Embryonic facial prominence (tissue), 1 donor: ENCODE data around the gene MED10.

Experiments
- DNase-seq: peaks from one replicate; pipeline ENCODE4 v3.0.0-alpha.2; 2016; ENCODE audit errors: extremely low spot score

The MED10 gene

DNA sequence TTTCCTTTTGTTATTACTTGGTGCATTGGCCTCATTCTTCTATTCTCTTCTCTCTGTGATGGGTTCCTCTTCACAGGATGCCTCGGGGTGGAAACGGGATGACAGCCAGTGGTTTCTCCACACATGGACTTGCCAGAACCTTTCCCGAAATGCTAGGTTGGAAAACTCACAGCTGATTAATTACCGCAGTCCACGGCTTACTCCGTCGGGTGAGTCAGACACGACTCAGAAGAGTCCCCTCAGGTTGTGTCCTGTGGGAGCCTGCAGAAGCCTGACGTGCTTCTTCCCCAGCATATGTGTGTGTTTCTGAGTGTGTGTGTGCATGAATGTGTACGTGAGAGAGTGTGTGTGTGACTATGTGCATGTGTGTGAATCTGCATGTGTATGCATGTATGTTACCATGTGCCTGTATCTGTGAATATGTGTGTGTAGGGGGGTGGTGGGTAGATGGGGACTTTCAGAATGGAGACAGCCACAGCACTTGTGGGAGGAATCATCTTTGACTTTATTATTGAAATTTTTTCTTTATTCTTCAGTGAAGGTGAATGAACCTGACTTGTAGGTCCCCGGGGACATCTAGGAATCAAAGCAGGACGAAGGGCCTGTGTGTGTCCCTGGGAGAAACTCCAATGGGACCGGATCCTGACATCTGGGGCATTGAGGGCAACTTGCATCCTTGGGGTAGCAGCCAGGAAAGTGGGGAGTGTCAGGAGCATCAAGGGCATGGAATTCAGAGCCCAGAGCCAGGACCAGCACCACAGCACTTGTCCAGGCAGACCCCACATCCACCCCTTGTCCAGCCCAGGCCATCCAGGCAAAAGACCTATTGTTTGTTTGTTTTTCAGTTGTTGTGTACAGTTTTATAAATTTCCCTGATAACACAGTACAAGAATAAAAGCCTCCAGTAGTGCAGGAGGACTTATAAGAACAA lies 21.9 kb upstream of the MED10 start:
- DNase-seq = no peak

DNA sequence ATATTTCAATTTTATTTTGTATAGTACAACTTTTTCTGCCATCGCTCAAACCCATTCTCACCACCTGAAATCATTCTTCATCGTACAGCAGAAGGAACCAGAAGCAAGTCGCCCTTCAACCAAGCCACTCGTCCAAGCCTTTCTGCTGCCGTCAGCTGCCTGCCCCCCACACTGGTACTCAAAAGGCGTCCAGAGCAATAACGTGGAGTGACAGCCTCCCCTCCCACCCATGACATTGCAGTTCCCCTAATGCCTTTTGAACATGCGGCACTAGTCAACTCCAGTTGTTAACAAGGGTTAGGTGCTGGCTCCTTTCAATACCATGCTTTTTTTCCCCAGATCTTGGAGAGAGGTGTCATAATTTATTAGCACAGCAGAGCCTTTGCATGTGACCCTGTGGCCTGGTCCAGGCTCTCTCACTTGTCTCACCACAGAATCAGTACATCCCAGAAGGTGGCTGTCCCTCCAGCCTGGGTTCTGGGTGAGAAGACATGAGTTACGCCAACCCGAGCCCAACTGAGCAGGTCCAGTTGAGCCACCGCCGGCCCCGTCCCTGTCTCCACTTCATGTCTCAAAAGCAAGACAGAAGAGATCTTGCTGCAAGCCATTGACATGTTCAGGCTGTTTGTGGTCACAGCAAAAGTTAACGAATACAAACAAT lies 20.4 kb upstream of the MED10 start:
- DNase-seq = no peak

DNA sequence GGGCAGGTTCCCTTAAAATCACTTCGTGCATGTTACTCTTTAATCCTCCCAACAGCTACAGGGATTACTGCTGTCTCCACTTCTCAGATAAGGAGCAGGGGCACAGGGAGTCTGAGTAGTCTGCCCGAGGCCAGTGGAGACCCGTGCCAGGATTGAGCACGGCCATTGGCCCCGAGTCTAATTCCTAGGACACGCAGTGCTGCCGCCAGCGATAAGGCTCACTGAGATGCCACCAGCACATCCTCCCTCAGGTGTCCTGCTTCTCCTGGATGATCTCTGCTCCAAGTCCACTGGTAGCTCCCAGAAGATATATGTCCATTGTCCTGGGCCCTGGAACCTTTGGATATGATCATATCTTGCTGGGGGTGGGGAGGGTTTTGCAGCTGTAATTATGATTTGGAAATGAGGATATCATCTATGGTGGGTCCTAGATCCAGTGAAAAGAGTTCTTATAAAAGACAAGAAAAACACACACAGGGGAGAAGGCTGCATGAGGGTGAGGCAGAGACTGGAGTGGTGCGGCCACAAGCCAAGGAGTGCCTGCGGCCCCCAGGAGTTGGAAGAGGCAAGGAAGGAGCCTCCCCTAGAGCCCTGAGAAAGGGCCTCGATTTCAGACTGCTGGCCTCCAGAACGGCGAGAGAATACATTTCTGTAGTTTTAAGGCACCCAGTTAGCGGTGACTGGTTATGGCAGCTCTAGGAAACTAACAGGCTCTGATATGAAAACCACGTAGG lies 19.4 kb upstream of the MED10 start:
- DNase-seq = no peak

DNA sequence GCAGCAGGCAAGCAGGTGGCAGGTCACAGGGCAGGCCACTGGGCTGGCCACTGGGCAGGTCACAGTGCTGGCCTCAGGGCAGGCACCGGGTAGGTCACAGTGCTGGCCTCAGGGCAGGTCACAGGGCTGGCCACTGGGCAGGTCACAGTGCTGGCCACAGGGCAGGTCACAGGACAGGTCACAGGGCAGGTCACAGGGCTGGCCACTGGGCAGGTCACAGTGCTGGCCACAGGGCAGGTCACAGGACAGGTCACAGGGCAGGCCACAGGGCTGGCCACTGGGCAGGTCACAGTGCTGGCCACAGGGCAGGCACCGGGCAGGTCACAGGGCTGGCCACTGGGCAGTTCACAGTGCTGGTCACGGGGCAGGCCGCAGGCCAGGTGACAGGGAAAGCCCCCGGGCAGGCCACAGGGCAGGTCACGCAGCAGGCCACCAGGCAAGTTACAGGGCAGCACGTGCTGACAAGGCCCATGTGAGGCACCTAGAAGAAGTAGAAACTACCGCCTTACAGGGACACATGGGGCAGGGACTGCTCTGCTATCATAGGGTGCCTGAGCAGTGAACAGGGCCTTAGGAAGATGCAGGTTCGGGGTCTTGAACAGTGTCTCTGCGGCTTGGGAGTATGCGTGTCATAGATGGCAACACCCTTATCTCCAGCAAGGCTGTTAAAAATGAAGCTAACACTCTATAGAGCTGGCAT lies 18.6 kb upstream of the MED10 start:
- no peak for DNase-seq

DNA sequence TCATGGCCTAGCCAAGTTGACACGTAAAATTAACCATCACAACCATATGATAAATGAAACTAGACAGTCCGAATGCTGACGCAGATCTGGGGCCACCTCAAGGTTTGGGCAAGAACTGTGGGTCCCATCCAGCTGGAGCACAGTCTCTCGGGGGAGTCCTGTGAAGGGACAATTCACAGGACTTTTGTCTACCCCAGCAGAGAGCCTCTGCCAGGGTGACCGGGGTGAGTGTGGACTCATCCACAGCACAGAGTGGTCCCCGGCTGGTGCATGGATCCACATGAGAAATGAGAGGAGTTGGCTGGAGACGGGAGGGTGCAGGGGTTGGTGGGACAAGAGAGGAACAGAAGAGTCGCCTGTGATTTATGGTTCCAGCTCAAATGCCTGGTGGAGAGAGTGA lies 17.7 kb upstream of the MED10 start:
- DNase-seq = no peak

DNA sequence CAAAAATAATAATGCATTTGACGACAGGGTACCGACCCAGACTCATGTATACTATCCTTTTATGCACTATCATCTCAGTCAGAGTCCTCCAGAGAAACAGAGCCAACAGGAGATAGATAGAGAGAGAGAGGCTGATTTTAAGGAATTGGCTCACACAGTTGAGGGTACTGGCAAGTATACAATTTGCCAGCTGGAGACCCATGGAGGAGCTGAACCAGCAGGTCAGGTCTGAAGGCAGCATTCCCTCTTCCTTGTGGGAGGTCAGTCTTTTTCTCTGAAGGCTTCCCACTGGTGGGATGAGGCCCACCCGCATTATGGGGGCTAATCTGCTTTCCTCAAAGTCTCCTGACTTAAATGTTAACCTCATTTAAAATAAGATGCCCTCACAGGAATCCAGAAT lies 17.3 kb upstream of the MED10 start:
- no peak for DNase-seq

DNA sequence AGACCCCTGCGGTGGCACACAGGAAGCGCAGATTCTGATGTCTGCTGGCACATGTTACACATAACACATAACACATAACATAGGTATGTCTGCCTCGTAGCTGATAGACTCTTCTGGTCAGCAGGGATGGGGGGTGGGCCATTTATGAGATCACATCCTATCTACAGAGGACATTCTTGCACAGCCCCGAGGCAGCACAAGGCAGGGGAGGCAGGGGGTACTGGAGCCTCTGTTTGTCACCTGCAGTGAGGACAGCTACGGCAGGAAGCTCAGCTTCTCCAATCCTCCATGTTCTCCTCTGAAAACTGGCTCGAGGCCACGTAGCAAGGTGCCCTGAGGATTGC lies 16.7 kb upstream of the MED10 start:
- no peak for DNase-seq

DNA sequence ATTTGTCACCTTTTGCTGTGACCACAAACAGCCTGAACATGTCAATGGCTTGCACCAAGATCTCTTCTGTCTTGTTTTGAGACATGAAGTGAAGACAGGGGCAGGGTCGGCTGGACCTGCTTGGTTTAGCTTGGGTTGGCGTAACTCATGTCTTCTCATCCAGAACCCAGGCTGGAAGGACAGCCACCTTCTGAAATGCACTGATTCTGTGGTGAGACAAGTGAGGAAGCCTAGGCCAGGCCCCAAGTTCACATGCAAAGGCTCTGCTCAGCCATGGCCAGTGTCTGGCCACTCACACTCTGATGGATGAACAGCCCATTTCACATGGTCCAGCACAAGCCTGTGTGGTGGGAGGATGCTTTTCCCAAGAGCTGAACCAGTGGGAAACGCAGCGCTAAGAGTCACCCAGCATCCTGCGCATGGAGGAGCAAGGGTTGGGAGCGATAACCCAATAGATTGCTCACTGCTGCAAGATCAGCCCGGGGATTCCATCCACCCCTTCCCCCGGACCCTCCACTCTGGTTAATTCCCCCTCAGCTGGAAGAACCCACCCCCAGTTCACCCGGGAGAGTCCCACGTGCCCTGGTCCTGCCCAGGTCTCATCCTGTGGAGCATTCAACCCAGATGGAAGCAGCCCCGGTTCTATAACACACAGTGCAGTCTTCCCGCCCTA lies 16.2 kb upstream of the MED10 start:
- DNase-seq = no peak

DNA sequence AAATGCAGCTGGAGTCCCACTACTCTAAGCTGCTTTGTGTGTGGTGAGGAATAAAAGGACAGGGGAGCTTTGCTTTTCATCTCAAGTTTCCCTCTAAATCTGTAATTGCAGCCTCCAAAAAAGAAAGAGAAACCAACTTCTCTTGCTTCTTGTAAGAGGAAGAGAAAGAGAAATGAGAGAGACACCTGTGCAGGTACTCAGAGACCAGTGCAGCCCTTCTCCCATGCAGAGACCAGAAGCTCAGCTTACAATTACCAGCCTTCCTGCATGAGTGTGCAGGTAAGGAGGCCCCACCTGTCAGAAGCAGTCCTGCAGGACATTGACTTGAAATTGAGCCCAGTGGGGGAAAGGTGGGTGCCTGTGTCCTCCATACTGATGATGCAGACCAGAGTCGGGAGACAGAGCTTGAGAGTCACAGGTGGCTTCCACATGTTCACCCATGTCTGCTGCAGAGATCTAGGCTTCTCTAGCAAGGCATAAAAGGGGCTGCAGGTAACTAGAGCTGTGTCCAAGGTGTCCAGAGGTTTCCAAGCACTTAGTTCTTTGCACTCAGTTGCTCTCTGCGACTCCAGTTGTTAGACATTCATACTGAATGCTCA lies 15.3 kb upstream of the MED10 start:
- DNase-seq = no peak

DNA sequence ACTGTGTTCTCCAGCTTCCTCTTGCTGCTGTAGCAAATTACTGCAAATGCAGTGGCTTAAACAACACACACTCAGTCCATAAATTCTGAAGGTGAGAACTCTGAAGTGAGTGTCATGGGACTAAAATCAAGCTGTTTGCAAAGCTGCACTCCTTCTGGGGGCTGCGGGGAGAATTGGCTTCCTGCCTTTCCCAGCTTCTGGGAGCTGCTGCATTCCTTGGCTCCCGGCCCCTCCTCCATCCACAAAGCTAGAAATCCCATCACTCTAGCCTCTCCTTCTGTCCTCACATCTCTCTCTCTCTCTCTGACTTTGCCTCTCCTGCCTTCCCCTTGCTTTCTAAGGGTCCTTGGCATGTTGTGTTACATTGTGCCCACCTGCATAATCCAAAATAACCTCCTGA lies 14.2 kb upstream of the MED10 start:
- no peak for DNase-seq

DNA sequence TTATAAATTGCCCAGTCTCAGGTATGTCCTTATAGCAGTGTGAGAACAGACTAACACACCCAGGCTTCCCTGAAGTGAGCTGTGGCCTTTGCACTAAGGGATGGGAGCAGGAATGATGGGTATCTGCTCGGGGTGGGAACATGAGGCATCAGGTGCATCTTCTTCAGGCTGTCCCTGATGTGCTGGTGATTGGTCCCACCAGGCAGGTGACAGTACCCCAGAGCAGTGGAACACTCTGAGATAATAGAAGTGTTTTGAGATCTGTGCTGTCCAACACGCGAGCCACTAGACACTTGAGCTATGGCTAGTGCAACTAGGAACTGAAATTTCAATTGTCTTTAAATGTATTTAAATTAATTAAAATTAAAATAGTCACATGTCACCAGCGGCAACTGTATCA lies 12.8 kb upstream of the MED10 start:
- no peak for DNase-seq

DNA sequence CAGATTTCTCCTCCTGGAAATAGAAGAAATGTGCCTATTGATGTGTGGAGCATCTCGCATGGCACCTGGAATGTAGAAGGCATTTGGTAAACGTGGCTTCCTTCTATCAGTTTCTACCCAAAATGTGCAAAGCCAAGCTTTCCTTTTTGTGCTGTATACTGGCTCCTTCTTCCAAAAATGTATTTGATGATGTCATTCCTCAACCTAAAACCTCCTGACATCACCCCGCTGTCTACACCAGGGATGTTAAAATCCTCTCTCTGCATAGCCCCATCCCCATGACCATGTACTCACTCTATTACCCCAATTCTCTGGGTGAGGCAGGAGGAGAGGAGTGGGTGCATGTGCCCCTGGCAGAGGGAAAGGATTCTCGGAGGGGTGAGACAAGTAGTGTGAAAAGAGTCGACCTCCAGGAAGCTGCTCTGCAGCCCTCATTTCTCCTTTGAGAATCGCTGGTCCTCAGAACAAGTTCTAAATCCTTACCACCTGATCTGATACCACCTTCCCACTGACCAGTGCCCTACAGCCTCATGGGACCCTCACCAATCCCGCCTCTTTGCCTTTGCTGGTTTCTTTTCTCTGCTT lies 11.7 kb upstream of the MED10 start:
- DNase-seq = no peak

DNA sequence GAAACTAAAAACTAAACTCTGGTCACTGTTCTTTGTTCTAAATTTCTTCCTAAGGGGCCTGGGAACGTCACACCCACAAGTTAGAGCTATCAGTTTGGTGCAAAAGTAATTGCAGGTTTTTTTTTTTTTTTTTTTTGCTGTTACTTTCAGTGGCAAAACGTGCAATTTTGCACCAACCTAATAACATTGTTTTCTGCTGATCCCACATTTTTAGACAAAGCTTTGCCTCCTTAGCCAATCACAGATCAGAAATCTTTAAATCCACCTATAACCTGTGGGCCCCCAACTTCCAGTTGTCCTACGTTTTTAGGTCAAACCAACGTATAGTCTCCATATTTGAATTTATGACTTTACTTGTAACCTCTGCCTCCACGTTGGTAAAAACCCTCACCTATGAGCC lies 11.1 kb upstream of the MED10 start:
- DNase-seq = no peak

DNA sequence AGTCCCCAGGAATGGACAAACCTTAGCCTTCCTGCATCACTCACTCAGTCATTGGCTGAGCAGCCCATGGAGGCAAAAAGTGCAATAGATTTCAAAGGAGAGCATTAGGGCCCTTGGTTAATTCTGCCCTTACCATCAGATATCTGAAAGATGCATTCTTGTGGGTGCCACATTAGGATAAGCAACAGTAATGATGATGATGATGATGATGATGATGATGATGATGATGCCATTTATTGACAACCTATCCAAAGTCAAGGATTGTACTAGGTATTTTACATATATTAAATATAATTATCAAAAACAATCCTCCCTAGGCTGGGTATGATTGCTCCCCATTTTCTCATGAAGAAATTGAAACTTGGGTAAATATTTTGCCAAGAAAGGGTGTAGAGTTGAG lies 9.6 kb upstream of the MED10 start:
- no peak for DNase-seq

DNA sequence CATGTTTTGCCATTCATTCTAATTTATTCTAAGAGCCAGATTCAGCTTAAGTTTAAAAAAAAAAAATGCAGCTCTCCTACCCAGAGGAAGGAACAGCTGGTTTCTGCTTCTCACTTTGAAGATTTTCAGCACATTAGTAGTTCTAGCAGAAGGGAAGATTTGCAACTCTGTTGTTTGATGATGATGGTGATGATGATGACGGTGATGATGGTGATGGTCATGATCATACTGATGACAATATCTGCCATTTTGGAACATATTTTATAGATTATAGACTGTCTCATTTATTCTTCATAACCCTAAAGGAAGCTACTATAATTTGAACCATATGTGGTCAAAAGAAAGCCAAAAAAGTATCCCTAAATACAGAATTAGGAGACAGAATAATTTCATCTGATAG lies 7.9 kb upstream of the MED10 start:
- DNase-seq = no peak

DNA sequence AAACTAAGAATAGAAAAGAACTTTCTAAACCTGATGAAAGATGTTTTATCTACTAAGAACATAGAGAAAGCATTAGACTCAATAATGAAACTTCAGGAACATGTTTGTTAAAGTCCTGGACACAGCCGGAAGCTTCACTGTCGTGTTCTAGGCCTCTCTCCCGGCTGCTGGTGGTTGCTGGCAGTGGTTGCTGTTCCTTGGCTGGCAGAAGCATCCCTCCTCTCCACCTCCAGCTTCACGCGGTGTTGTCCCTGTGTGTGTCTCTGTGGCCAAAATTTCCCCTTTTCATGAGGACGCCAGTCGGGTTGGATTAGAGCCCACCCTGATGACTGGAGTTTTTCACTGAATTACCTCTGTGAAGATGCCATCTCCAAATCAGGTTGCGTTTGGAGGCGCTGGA lies 6.5 kb upstream of the MED10 start:
- DNase-seq = no peak

DNA sequence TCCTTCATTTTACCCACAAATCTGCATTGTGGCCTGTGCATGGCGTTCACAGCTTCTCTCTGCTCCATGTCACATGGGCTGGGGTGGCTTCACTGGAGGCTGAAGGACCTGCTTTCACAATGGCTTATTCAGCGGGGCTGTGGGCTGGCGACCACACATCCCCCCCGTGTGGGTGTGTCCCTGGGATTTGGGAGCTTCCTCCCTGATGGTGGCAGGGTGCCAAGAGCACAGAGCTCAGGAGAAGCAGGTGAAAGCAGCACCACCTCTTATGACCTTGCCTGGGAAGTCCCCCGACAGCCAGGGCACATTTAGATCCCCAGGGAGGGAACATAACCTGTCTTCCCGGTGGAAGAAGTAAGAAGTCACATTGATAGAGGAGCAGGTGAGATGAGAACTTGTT lies 5.0 kb upstream of the MED10 start:
- DNase-seq = no peak

DNA sequence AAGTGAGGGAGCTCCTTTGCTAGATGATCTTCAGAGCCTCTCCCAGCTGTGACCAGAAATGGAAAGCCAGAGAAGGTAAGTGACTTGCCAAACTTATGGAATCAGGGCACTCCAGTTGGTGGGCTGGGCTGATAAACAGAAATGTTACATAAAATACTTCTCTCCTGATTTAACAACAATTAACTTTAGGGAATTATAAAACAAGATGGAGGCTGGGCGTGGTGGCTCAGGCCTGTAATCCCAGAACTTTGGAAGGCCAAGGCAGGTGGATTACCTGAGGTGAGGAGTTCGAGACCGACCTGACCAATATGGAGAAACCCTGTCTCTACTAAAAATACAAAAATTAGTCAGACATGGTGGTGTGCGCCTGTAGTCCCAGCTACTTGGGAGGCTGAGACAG lies 899 bp upstream of the MED10 start:
- DNase-seq = no peak

DNA sequence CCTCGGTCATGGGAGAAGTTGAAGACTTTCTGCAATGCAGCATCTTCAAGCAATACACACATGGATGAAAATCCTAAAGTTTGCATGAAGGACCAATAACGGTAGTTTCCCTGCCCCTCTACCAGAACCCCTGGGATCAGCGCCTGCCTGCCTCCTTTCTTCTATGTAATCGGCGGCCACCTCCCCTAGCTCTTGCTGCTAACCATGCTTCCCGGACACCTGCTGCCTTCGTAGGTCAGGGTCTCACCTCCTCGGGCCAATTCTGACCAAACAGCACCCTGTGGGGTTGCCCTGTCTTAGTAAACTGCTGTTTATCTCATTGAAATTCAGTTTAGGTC lies 388 bp upstream of the MED10 start:
- DNase-seq = no peak

DNA sequence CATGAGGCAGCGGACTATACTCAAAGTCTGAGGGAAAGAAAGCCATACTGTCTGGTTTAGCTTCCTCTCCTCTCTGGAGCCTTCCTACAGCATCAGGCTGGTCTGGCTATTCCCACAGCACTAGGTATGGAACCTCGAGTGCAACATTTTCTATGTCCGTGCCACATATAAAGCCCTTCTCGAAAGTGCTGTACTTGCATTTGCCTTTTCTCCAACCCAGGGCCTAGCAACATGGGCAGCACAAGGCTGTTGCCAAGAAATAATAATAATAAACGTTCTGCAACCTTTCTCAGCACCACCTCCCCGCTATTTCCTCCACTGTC lies 804 bp downstream of the MED10 start:
- no peak for DNase-seq

DNA sequence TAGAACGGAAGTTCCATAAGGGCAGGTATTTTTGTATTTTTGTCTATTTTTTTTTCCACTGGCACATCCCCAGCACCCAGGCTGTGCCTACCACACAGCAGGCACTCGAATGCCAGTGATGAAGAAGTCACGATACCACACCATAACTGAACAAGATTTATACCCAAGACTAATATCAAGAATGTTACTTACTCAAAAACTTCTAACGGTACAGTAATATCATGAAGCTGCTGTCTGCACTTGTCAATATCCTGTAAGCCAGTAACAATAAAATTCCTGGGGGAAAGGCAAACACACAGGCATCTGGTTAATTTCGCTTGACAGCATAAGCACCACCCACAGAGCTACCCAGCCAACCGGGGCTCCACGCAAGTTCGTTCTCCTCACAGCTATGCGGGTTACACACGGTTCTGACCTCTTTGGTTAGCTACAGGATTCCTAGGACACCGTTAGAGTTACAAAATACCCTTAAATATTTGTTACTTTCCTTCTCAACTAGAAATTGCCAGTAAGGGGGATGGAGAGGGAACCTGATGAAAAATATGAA lies 1.3 kb downstream of the MED10 start:
- no peak for DNase-seq
